ENCODE results near the gene KRT79. TPM values are rescaled to one million over a fixed set of nuclear protein-coding genes. Genes with fewer than 3 reads are reported as not detected.

The KRT79 gene
- total and polyA plus RNA-seq, 9 of the 15 experiments (the other 6 are each of a cell fraction or from before 2014, with no cell fraction given) = 0.03 to 2.3 (median 0.23) TPM; not detected in 2

DNA sequence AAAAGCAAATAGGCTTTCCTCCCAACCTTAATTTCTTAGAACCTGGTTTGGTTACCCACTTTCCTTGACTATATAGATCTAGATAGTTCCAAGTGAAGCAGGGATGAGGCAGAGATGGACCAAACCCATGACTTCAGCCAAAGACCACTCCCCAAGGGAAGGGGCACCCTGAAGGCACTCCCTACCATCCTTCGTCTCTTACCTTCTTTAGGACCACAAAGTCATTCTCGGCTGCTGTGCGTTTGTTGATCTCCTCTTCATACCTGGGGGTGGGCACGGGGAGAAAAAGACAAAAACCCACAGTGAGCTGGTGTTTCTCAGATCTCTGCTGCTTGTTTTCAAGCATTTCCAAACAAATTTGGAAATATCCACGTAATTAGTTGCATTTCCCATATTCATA is 23.6 kb downstream of the KRT79 start:
- Histone ChIP-seq H3K4me3 (no peak overlapping the region), H3K9ac (ENCODE audit: insufficient read depth in 1 of 2, low read depth in 2 of 2, low read length in 2 of 2) (no peak overlapping the region), H3K4me1 (replicated peaks in 1 of 2; ENCODE audit: control insufficient read depth in 2 of 2, insufficient read depth in 2 of 2, low read length in 2 of 2) (no peaks in the 10 kb centered on the region; a peak in 1 of 5 replicates), H2AFZ (ENCODE audit: low read depth, low read length) (no peak overlapping the region), H3K27ac (ENCODE audit: extremely low read depth, low read depth, low read length) (no peak overlapping the region), H3K27me3 (ENCODE audit: control insufficient read depth in 2 of 2, insufficient read depth in 2 of 2, low read length in 2 of 2) (peaks cover 31 to 62% of the 10 kb centered on the region in 2 experiments), H3K4me2 (ENCODE audit: insufficient read depth, low read length) (no peak overlapping the region), H3K9me1 (ENCODE audit: control insufficient read depth, insufficient read depth, low read length) (peaks cover 2% of the 10 kb centered on the region), H3K36me3 (ENCODE audit: control insufficient read depth, insufficient read depth, low read length) (no peaks in the 10 kb centered on the region), H3K79me2 (ENCODE audit: control insufficient read depth, insufficient read depth, low read length) (no peaks in the 10 kb centered on the region), H3K9me3 (replicated peaks; ENCODE audit: control insufficient read depth, insufficient read depth, low read depth, low read length) (no peaks in the 10 kb centered on the region), H4K20me1 (replicated peaks; ENCODE audit: control insufficient read depth, insufficient read depth, low read length) (no peaks in the 10 kb centered on the region; the same call in none of the 2 replicates)
- POLR2A ChIA-PET = no interaction called here
- no TSS peak for BruUV-seq (replicated peaks)
- WGBS (ENCODE audit: insufficient coverage, low coverage, missing lambda C conversion rate) = 0% methylated on average over 5 of the region's 5 CpGs
- intact Hi-C loops (cut with micrococcal nuclease) (no loop called here), in situ Hi-C loops (cut with MboI) (no loop called here)
- FAIRE-seq (no peak), ATAC-seq (no peak), DNase-seq (ENCODE audit: extremely low read depth in 1 of 4, low spot score in 3 of 4) (no peak)
- CTCF ChIA-PET (ENCODE audit: low intra/inter-chr PET ratio) = no interaction called here
- no peak for TF ChIP-seq ZNF764 (CRISPR knock-in tag; IDR thresholded peaks at IDR 0.05; ENCODE audit: low read depth)
- no peak for TF ChIP-seq ZNF174 (CRISPR knock-in tag; IDR thresholded peaks at IDR 0.05)
- TF ChIP-seq, protein P1, sequence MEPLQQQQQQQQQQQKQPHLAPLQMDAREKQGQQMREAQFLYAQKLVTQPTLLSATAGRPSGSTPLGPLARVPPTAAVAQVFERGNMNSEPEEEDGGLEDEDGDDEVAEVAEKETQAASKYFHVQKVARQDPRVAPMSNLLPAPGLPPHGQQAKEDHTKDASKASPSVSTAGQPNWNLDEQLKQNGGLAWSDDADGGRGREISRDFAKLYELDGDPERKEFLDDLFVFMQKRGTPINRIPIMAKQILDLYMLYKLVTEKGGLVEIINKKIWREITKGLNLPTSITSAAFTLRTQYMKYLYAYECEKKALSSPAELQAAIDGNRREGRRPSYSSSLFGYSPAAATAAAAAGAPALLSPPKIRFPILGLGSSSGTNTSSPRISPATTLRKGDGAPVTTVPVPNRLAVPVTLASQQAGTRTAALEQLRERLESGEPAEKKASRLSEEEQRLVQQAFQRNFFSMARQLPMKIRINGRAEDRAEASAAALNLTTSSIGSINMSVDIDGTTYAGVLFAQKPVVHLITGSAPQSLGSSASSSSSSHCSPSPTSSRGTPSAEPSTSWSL (CRISPR knock-in tag; IDR thresholded peaks at IDR 0.05; ENCODE audit: borderline replicate concordance) = no peak
- TF ChIP-seq, protein P2, sequence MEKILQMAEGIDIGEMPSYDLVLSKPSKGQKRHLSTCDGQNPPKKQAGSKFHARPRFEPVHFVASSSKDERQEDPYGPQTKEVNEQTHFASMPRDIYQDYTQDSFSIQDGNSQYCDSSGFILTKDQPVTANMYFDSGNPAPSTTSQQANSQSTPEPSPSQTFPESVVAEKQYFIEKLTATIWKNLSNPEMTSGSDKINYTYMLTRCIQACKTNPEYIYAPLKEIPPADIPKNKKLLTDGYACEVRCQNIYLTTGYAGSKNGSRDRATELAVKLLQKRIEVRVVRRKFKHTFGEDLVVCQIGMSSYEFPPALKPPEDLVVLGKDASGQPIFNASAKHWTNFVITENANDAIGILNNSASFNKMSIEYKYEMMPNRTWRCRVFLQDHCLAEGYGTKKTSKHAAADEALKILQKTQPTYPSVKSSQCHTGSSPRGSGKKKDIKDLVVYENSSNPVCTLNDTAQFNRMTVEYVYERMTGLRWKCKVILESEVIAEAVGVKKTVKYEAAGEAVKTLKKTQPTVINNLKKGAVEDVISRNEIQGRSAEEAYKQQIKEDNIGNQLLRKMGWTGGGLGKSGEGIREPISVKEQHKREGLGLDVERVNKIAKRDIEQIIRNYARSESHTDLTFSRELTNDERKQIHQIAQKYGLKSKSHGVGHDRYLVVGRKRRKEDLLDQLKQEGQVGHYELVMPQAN (IDR thresholded peaks at IDR 0.05; ENCODE audit: borderline replicate concordance) = no peak
- no peak for TF ChIP-seq TAF7 (tag; IDR thresholded peaks at IDR 0.05)
- TF ChIP-seq, protein P3, sequence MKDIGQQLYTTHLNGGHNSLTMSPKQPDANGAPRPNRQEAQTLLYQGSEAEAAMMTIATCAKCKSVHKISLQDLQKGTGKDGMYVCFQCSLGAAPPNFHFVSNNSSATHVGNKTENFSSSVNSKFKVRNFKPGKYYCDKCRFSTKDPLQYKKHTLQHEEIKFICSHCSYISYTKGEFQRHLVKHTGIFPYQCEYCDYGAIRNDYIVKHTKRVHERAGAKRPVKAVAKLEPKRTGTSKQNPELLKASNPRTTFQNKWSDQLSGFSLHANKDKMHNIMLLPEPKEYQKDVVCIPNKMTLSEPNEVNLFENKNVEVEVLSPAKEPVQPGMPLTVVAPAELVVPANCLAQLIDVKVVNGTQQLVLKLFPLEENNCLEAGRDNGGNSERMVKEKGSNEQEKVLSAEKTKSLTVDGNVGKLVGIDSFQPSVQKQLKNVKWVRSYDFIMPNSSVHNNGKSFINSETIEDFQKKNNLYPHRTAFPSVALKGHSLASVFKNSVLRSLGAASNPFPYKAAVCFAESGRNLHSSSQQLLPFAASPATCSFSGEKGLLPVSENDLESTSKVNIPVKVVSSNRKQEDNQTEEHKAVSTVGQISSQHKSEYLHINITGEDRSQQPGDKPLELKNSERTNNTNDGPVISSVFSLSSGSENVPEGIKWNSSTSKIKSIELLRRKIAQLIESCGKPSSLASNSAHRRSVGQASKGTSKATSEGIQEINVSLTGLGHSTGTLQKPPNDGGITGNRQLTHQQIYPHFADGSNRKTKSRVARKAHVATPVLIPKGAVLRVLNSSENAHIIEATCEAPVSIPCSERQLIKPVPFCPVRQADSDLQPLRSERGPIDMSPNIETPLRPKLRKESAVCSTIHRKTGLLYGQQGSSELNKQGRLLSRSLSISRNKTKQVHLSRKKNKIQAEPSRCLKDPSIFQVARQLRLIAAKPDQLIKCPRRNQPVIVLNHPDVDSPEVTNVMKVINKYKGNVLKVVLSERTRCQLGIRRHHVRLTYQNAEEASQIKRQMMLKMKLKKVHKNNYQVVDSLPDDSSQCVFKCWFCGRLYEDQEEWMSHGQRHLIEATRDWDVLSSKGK (CRISPR knock-in tag; IDR thresholded peaks at IDR 0.05) = no peak
- TF ChIP-seq, protein P4, sequence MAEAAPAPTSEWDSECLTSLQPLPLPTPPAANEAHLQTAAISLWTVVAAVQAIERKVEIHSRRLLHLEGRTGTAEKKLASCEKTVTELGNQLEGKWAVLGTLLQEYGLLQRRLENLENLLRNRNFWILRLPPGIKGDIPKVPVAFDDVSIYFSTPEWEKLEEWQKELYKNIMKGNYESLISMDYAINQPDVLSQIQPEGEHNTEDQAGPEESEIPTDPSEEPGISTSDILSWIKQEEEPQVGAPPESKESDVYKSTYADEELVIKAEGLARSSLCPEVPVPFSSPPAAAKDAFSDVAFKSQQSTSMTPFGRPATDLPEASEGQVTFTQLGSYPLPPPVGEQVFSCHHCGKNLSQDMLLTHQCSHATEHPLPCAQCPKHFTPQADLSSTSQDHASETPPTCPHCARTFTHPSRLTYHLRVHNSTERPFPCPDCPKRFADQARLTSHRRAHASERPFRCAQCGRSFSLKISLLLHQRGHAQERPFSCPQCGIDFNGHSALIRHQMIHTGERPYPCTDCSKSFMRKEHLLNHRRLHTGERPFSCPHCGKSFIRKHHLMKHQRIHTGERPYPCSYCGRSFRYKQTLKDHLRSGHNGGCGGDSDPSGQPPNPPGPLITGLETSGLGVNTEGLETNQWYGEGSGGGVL (CRISPR knock-in tag; IDR thresholded peaks at IDR 0.05) = no peak
- TF ChIP-seq ZNF184 (CRISPR knock-in tag; IDR thresholded peaks at IDR 0.05) = no peak
- no peak for TF ChIP-seq XRCC4 (IDR thresholded peaks at IDR 0.05; ENCODE audit: extremely low read depth, insufficient read depth, insufficient read length)
- TF ChIP-seq, protein P5, sequence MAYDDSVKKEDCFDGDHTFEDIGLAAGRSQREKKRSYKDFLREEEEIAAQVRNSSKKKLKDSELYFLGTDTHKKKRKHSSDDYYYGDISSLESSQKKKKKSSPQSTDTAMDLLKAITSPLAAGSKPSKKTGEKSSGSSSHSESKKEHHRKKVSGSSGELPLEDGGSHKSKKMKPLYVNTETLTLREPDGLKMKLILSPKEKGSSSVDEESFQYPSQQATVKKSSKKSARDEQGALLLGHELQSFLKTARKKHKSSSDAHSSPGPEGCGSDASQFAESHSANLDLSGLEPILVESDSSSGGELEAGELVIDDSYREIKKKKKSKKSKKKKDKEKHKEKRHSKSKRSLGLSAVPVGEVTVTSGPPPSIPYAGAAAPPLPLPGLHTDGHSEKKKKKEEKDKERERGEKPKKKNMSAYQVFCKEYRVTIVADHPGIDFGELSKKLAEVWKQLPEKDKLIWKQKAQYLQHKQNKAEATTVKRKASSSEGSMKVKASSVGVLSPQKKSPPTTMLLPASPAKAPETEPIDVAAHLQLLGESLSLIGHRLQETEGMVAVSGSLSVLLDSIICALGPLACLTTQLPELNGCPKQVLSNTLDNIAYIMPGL (CRISPR knock-in tag; IDR thresholded peaks at IDR 0.05) = no peak
- TF ChIP-seq ZNF239 (CRISPR knock-in tag; IDR thresholded peaks at IDR 0.05) = no peak

Data from K562 (cell line).